Stimulated activated CD4-positive, alpha-beta T cell treated with anti-CD3 and anti-CD28 coated beads, Interleukin-15, amount 100 ng/mL, for 24 hours (primary cell): ENCODE results near the gene CAD.

Experiments used
- DNase-seq: peaks from one replicate; pipeline ENCODE4 v3.0.0-alpha.2; 2020

CAD gene

GRCh38 chr2:27284996-27285395 lies 67.8 kb downstream of the CAD start:
- no peak for DNase-seq

DNA sequence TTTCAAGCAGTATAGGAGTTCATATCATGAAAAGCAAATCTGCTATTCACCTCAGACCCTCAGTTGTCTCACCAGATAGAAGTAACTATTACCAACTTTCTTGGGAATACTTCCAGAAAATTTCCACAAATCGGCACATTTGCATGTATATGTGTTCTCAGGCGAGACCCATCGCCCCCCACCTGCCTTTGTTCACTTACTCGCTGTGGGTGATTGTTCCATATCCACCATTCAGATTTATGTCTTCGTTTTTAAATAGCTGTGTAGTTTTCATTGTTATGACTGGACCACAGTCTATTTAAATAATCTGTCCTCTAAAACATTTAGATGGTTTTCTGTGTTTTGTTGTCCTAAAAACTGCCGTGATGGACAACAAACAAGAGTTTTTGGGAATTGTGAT lies 68.3 kb downstream of the CAD start:
- no peak for DNase-seq

DNA sequence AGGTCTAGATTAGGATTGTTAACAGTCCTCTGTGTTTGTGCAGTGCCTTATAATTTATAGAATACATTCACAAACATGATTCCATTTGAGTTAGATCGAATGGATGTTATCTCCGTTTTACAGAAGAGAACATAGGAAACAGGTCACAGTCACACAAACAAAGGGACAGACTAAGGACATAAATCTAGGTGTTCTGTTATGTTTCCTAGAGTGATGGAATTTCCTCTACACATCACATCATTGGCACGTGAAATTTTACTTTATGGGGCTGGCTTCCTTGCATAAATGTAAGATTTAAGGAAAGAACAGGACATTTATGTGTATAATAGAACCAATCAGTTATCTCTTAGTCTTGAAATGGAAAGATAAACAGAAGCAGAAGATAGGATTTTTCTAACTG lies 71.4 kb downstream of the CAD start:
- DNase-seq: no peak

DNA sequence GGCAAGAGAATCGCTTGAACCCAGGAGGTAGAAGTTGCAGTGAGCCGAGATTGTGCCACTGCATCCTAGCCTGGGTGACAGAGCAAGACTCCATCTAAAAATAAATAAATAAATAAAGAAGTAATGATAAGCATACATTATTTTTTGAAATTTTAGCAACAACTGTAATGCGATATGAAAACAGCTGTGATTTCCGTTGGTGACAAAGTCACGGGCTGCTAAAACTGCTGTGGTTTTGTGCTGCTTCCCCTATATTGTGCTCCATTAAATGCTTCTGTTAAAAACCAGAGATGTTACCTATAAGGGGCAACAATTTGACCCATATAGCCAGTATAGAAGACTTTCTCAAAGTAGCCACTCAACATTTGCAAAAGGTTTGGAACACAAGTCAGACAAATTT lies 73.4 kb downstream of the CAD start:
- no peak for DNase-seq

DNA sequence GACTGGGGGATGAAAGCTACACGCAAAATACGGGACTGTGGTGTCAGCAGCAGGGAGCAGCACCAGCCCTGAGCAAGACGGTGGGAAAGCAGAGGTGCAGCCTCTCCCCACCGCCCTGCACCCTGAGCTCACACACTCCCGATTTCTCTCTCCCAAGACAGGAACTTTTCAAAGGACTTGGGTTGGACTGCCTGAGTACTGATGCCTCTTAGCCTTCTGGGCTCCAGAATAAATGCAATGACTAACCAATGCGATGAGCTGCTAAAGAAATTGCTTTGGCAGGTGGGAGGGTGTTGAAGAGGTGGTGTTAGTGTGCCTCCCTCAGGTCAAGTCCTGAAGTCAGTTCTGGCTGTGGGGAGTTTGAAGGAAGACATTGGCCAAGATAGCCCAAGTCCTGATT lies 74.7 kb downstream of the CAD start:
- DNase-seq: no peak
